HCT116 (cell line): ENCODE results near the gene TGFBRAP1. TPM values are rescaled to one million over a fixed set of nuclear protein-coding genes. Genes with fewer than 3 reads are reported as not detected.

Experiments
- ATAC-seq: fragments of 200-7000 bp; cut with Tn5 transposase; 2 replicates; pipeline ENCODE4 v1.9.1; 2020; ENCODE audit warnings: mild to moderate bottlenecking, moderate library complexity
- BruUV-seq: library from RNA; stranded (reverse); fragments of 400-500 nt; replicated peaks from 2 replicates; lab custom pipeline; 2021; lab: Mats Ljungman, UMichigan
- CTCF ChIA-PET: fragments of 300-600 bp; sonication (Branson Sonifier 250); formaldehyde crosslinking; loops from one replicate; lab custom pipeline; 2021; ENCODE audit warnings: antibody characterized with exemption; lab: Charles Lee
- POLR2A ChIA-PET: fragments of 300-600, 350-600 bp; sonication (Branson Sonifier 250); formaldehyde crosslinking; loops from one replicate; lab custom pipeline; 2021; ENCODE audit warnings: antibody characterized with exemption; lab: Charles Lee
- RAD21 ChIA-PET, 2 experiments: fragments of 300-600 bp; sonication (Branson Sonifier 250); formaldehyde crosslinking; loops; one replicate each; lab custom pipeline; 2023; ENCODE audit warnings: low total read pairs in 2 of 2; ENCODE audit not compliant: uncharacterized antibody in 2 of 2, unreplicated experiment in 2 of 2, low non-redundant PET in 1 of 2; lab: Charles Lee
- DNase-seq: peaks from one replicate; pipeline ENCODE4 v3.0.0-alpha.2; 2010; ENCODE audit warnings: low read depth, low spot score
- H2AFZ ChIP-seq: fragments of 200-600 bp; shearing (Covaris generic), sonication (generic); 2 replicates; pipeline ENCODE4 v1.6.1; 2017; ENCODE audit warnings: low read depth, mixed run types, mixed read lengths, antibody characterized with exemption, low read length; ENCODE audit not compliant: poor library complexity, severe bottlenecking
- H3K27ac ChIP-seq: 2 replicates; pipeline ENCODE4 v1.5.1; 2012; ENCODE audit warnings: low read depth, low read length
- H3K27me3 ChIP-seq: fragments of 200-600 bp; sonication (generic); 2 replicates; pipeline ENCODE4 v1.6.1; 2016; ENCODE audit warnings: mixed run types, low read length, mixed read lengths; ENCODE audit not compliant: insufficient read depth
- H3K36me3 ChIP-seq, 2 experiments: fragments of 200-500 bp in 1 of 2; fragments of 200-600 bp in 1 of 2; sonication (Bioruptor generic) in 1 of 2; sonication (generic) in 1 of 2; 2 replicates each; pipeline versions ENCODE4 v1.5.1 to v1.6.1; 2014 to 2016; ENCODE audit warnings: low read length in 2 of 2, inconsistent platforms in 1 of 2, mixed read lengths in 1 of 2, mixed run types in 1 of 2; ENCODE audit not compliant: insufficient read depth in 2 of 2, control insufficient read depth in 1 of 2
- H3K4me1 ChIP-seq, 2 experiments: fragments of 200-600 bp in 1 of 2; sonication (generic) in 1 of 2; 2 replicates each; pipeline versions ENCODE4 v1.5.1 to v1.6.1; 2012 to 2017; ENCODE audit warnings: low read length in 2 of 2, inconsistent platforms in 1 of 2, mild to moderate bottlenecking in 1 of 2, mixed read lengths in 1 of 2, mixed run types in 1 of 2, moderate library complexity in 1 of 2; ENCODE audit not compliant: insufficient read depth in 2 of 2, control insufficient read depth in 1 of 2
- H3K4me2 ChIP-seq: fragments of 200-600 bp; sonication (generic); 2 replicates; pipeline ENCODE4 v1.6.1; 2017; ENCODE audit warnings: mixed run types, low read length, mixed read lengths
- H3K4me3 ChIP-seq, 2 experiments: fragments of 200-600 bp in 1 of 2; sonication (generic) in 1 of 2; replicated peaks in 1 of 2; 2 replicates each; pipeline ENCODE4 v1.5.1; 2011 to 2016; ENCODE audit warnings: low read length in 2 of 2, control low read depth in 1 of 2, low read depth in 1 of 2, mild to moderate bottlenecking in 1 of 2, mixed read lengths in 1 of 2, mixed run types in 1 of 2
- H3K79me2 ChIP-seq: fragments of 200-600 bp; sonication (generic); 2 replicates; pipeline ENCODE4 v1.6.1; 2017; ENCODE audit warnings: mild to moderate bottlenecking, mixed run types, low read length, moderate library complexity, mixed read lengths; ENCODE audit not compliant: insufficient read depth
- H3K9ac ChIP-seq: fragments of 200-600 bp; sonication (generic); 2 replicates; pipeline ENCODE4 v1.6.1; 2016; ENCODE audit warnings: low read length, mixed read lengths
- H3K9me2 ChIP-seq: fragments of 200-600 bp; sonication (generic), shearing (Covaris generic); 2 replicates; pipeline ENCODE4 v1.6.1; 2017; ENCODE audit warnings: mixed run types, mild to moderate bottlenecking, moderate library complexity; ENCODE audit not compliant: insufficient read depth
- H3K9me3 ChIP-seq, 2 experiments: fragments of 200-500 bp in 1 of 2; fragments of 200-600 bp in 1 of 2; sonication (Bioruptor generic) in 1 of 2; sonication (generic) in 1 of 2; 2 replicates each; pipeline ENCODE4 v1.6.1; 2014 to 2017; ENCODE audit warnings: low read length in 2 of 2, mixed read lengths in 2 of 2, inconsistent platforms in 1 of 2, low read depth in 1 of 2, mild to moderate bottlenecking in 1 of 2, mixed run types in 1 of 2, moderate library complexity in 1 of 2; ENCODE audit not compliant: control insufficient read depth in 1 of 2, insufficient read depth in 1 of 2
- H4K20me1 ChIP-seq: fragments of 200-600 bp; sonication (generic), shearing (Covaris generic); 2 replicates; pipeline ENCODE4 v1.6.1; 2017; ENCODE audit warnings: mixed run types, mild to moderate bottlenecking, moderate library complexity; ENCODE audit not compliant: insufficient read depth
- EGR1 ChIP-seq: IDR thresholded peaks from 2 replicates; pipeline ENCODE4 v1.6.1; 2012; ENCODE audit warnings: low read depth
- ELF1 ChIP-seq: IDR thresholded peaks from 2 replicates; pipeline ENCODE4 v1.6.1; 2012; ENCODE audit warnings: low read depth, borderline replicate concordance
- POLR2AphosphoS5 ChIP-seq: IDR thresholded peaks from 2 replicates; pipeline ENCODE4 v1.6.1; 2011; ENCODE audit warnings: mild to moderate bottlenecking, low read depth, low read length, moderate library complexity
- RAD21 ChIP-seq: IDR thresholded peaks from 2 replicates; pipeline ENCODE4 v1.6.1; 2012; ENCODE audit warnings: low read depth, mild to moderate bottlenecking
- SIN3A ChIP-seq: IDR thresholded peaks from 2 replicates; pipeline ENCODE4 v1.6.1; 2012; ENCODE audit warnings: low read depth
- SRF ChIP-seq: IDR thresholded peaks from 2 replicates; pipeline ENCODE4 v1.6.1; 2012; ENCODE audit warnings: low read depth
- TCF7L2 ChIP-seq: IDR thresholded peaks from 2 replicates; pipeline ENCODE4 v1.7.0; 2011; ENCODE audit warnings: borderline replicate concordance, inconsistent platforms; ENCODE audit not compliant: insufficient read depth, insufficient read length; ENCODE audit errors: extremely low read depth
- ZBTB33 ChIP-seq: IDR thresholded peaks from 2 replicates; pipeline ENCODE4 v1.6.1; 2011; ENCODE audit warnings: mild to moderate bottlenecking, low read length, moderate library complexity; ENCODE audit not compliant: insufficient replicate concordance; ENCODE audit errors: extremely low read depth
- ZNF274 ChIP-seq: fragments of 200-500 bp; sonication (Bioruptor generic); IDR thresholded peaks from 2 replicates; pipeline ENCODE4 v1.6.1; 2014; ENCODE audit warnings: mild to moderate bottlenecking, low read depth, low read length, inconsistent platforms
- intact Hi-C: fragments of 100-400 bp; cut with micrococcal nuclease; formaldehyde crosslinking; loops from 2 replicates; pipeline ENCODE4 v1.10.0; 2022
- total RNA-seq: library from RNA; stranded (reverse); gene quantifications from one replicate; pipeline ENCODE4 v1.2.1, GENCODE V29; 2021; ENCODE audit not compliant: unreplicated experiment

TGFBRAP1 gene
- total RNA-seq, 1 experiment from 2014 or later, result 18.3 TPM

DNA sequence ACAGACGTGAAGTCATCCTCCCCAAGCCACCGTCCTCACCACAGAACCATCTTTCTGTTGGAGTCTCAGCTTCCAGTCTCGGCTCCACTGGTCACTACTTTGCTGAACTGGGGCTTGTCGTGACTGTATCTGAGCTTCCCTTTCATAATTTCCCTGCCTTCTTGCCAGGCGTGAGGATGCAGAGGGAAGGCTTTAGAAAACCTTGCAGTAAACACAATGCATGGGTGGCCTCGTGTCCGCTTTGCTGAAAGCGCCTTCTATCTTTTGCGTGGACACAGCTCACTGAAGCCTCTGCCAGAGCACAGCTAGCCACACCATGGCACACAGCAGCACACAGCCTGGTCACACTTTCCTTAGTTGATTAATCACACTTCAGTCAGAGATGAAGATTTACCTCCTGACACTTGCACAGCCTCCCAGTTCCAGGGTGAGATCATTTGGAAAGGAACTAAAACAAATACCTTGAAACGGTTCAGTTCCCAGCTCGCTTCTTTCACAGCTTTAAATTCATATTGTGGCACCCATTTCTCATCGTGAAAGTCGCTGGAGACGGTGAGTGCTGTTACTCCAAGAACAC lies 90.8 kb downstream of the TGFBRAP1 start:
- ATAC-seq (no peak), DNase-seq (no peak)
- TF ChIP-seq SRF (no peak), TCF7L2 (no peak), ZBTB33 (no peak), ELF1 (no peak), SIN3A (no peak), ZNF274 (no peak), POLR2AphosphoS5 (no peak), EGR1 (no peak), RAD21 (no peak)
- peak overlapping the region; percentile 61 for H3K4me2 ChIP-seq
- H3K27me3 ChIP-seq, result no peaks in the 10 kb centered on the region
- POLR2A ChIA-PET, result interaction anchor here (0.7 kb wide), 2 partner anchors 18 to 83 kb away, joined by 4 read pairs; no protein-coding TSS in a partner anchor
- peaks cover 16 to 31% of the 10 kb centered on the region in 2 experiments for H3K4me1 ChIP-seq
- H3K79me2 ChIP-seq, result no peaks in the 10 kb centered on the region
- CTCF ChIA-PET, result interaction anchor here (0.6 to 6.4 kb wide), 9 partner anchors 10 to 314 kb away, joined by 3 to 107 read pairs (median 4); no protein-coding TSS in a partner anchor
- H3K4me3 ChIP-seq, result peak overlapping the region; percentile 11 to 39
- no peaks in the 10 kb centered on the region for H3K9me2 ChIP-seq
- intact Hi-C loops, result loop anchor here (5.0 kb wide), 1 partner anchor 201 kb away; the partner anchor contains the start of gene MRPS9
- H2AFZ ChIP-seq, result peak overlapping the region; percentile 52
- H3K9me3 ChIP-seq, result no peaks in the 10 kb centered on the region
- no peak overlapping the region for H3K27ac ChIP-seq
- no peaks in the 10 kb centered on the region for H3K36me3 ChIP-seq
- peak overlapping the region; percentile 16 for H3K9ac ChIP-seq
- H4K20me1 ChIP-seq, result no peaks in the 10 kb centered on the region
- RAD21 ChIA-PET, result interaction anchor here (0.6 to 0.7 kb wide), 3 partner anchors 124 to 402 kb away, joined by 3 to 8 read pairs (median 5); no protein-coding TSS in a partner anchor
- TSS peak; percentile 64 for BruUV-seq
